ENCODE results near the gene PANK3. TPM values are rescaled to one million over a fixed set of nuclear protein-coding genes. Genes with fewer than 3 reads are reported as not detected.
A peak's percentile ranks its signal among the peaks of the same experiment; 100 is the strongest.
"Not testable (repeated sequence)": the region's sequence is repeated elsewhere in the genome, so short reads cannot be mapped to it uniquely, and the experiment has no call there.

Gene PANK3
- polyA plus RNA-seq, 1 donor, result 37.1 TPM

DNA sequence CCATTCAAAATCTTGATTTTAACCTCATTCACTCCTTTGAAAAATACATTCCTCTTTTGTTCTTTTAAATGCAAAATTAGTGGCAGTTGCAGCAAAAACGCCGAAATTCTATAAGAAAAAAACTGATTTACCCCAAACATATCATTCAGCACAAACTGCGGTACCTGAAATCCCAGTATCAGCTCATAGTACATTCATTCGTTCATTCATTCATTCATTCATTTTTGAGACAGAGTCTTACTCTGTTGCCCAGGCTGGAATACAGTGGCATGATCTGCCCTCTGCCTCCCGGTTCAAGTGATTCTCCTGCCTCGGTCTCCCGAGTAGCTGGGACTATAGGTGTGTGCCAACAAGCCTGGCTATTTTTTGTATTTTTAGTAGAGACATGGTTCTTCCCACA is 29.6 kb downstream of the PANK3 start:
- DNase-seq, result no peak

- no peak for DNase-seq
These were observed 42.0 kb downstream of the PANK3 start for GRCh38 chr5:168537176-168537575.

DNA sequence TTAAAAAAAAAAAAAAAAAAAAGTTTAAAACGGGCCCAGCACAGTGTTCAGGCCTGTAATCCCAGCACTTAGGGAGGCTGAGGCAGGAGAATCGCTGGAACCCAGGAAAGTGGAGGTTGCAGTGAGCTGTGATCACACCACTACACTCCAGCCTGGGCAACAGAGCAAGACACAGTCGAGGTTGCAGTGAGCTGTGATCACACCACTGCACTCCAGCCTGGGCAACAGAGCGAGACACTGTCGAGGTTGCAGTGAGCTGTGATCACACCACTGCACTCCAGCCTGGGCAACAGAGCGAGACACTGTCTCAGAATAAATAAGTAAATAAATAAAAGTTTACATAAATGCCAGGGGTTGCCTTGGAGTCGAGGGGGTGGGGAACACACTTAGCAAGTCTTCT is 44.8 kb downstream of the PANK3 start:
- not testable (repeated sequence) for DNase-seq

GRCh38 chr5:168531987-168532864 is 46.9 kb downstream of the PANK3 start:
- DNase-seq, result no peak

DNA sequence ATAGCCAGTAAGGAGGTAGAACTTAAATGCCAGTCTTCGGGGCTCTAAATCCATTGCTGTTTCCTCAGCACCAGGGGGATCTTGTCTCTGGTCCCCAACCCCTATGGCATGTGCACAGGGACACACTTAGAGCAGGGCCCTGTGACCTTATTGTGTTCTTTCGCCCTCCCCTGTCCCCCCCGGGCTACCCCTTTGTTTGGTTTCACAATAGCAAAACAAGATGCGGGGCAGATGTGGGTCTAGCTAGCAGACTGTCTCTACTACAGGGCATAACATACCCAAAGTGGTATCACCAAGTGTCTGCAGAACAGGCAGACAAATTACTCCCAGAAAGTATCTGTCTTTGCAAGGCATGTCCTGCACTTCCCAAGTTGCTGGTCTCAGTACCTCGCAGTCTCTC is 48.0 kb downstream of the PANK3 start:
- DNase-seq, result no peak

- no peak for DNase-seq
These were observed 48.5 kb downstream of the PANK3 start for GRCh38 chr5:168530621-168531150.

GRCh38 chr5:168529374-168530234 is 49.6 kb downstream of the PANK3 start:
- no peak for DNase-seq

DNA sequence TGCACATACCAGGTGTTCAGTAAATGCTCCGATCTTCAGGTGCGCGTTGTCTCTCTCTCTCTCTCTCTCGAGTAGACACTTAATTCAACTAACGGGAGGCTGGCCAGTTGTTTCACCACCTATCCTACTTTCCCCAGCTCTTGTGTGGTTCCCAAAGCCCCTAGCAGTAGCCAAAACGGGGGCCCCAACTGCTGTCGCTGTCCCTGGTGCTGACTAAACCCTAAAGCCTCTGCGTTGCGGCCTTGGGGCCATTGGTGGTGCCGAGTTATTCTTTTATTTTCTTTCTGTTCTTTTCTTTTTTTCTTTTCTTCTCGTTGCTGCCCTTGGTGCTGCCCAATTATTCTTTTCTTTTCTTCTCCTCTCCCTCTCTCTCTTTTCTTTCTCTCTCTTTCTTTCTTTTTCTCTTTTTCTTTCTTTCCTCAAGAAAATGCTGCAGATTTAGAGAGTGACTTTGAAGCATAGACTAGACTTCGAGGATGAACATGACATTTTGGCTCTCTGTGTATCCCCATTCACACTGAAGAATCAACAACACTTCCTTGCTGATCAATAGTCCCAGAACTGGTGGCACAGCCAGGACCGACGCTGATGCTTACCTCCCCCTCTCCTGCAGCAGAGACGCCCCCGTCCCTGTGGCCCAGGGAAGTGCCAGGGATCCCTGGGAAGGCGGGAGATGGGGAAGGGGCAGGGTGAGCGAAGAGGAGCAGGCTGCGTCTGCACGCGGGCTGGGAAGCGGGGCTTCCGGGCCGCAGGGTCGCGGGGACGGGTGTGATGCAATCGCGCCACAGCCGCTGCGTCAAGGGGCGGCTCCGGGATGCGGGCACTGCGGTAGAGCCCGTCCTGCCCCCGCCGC is 50.4 kb downstream of the PANK3 start, which contains the start of gene FBLL1:
Gene FBLL1 (plus strand): TSS at position 785 of the 853 bp plus-strand sequence. CDS start 200 bp downstream, outside the sequence.
- DNase-seq, result peak; percentile 59

GRCh38 chr5:168527756-168528295 is 51.3 kb downstream of the PANK3 start:
- DNase-seq, result no peak

DNA sequence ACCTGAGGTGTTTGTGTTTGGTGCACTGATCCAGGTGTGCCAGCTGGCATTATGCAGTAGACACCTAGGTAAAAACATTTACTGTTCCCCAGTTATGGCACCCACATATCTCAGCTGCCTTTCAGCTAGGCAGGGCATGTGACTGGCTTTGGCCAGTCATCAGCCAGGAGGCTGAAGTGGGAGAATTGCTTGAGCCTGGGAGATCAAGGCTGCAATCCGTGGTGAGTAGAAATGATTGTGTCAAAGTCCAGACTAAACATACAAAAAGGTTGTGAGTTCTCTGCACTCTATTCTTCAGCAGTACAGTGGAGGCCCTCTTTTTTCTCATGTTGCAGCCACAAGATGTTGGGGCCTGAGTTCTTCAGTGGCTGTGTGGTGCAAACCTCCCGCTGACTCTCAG is 53.3 kb downstream of the PANK3 start:
- DNase-seq, result no peak

GRCh38 chr5:168513861-168514428 is 65.2 kb downstream of the PANK3 start:
- DNase-seq, result no peak

DNA sequence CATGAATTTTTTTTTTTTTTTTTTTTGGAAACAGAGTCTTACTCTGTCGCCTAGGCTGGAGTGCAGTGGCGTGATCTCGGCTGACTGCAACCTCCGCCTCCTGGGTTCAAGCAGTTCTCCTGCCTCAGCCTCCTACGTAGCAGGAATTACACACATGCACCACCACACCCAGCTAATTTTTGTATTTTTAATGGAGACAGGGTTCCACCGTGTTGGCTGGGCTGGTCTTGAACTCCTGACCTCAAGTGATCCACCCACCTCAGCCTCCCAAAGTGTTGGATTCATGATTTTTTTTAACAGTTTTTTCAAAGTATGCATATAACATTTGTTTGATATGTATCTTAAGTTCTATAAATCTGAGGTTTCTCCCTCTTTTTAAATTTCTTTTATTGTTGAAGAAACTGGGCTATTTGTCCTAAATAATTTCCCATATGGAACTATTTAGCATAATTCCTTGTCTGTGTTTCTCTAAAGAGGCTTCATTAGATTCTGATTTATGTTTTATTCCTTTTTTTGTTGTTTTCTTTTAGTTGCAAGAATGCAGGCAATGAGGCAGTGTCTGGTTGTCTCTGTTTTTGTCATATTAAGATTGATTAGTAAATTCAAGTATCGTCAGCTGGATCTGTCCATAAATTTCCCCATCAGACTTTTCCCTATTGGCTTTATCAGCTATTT is 76.5 kb downstream of the PANK3 start:
- DNase-seq, result no peak

Other genes with a start within 250 kb of the PANK3 start
- 50.3 TPM for gene RARS1, start 92.9 kb downstream of the PANK3 start, polyA plus RNA-seq (ENCODE audit: insufficient read length)
- 2.4 TPM for gene FBLL1, start 50.1 kb downstream of the PANK3 start, polyA plus RNA-seq (ENCODE audit: insufficient read length)